Gastrocnemius medialis (tissue), 4 donors: ENCODE results near the gene TFAP2C. TPM values are rescaled to one million over a fixed set of nuclear protein-coding genes. Genes with fewer than 3 reads are reported as not detected.

Experiments used
- ATAC-seq, 2 donors: fragments of 150-250 bp; one replicate each; pipeline ENCODE4 v1.9.1; 2016
- DNase-seq, 2 donors: peaks; one replicate each; pipeline ENCODE4 v3.0.0-alpha.2; 2019
- H3K27ac ChIP-seq, 4 donors: fragments of 200-600 bp; sonication (generic); 1 replicate in 1 of 4; 2 replicates in 3 of 4; pipeline ENCODE4 v1.5.1; 2016 to 2018; ENCODE audit warnings: mild to moderate bottlenecking in 2 of 4, moderate library complexity in 1 of 4
- H3K27me3 ChIP-seq, 3 donors: fragments of 200-600 bp; sonication (generic) in 2 of 3; 1 replicate in 1 of 3; 2 replicates in 2 of 3; pipeline versions ENCODE4 v1.5.1 to v1.6.0; 2016 to 2019; ENCODE audit warnings: mild to moderate bottlenecking in 1 of 3, moderate library complexity in 1 of 3
- H3K36me3 ChIP-seq, 2 donors: fragments of 200-600 bp; sonication (generic) in 1 of 2; one replicate each; pipeline ENCODE4 v1.5.1; 2017 to 2018
- H3K4me1 ChIP-seq, 2 donors: fragments of 200-600 bp; sonication (generic) in 1 of 2; one replicate each; pipeline ENCODE4 v1.5.1; 2016 to 2017; ENCODE audit warnings: mild to moderate bottlenecking in 2 of 2
- H3K4me3 ChIP-seq, 4 donors: fragments of 200-600 bp; sonication (generic) in 3 of 4; 1 replicate in 1 of 4; 2 replicates in 3 of 4; pipeline ENCODE4 v1.5.1; 2016 to 2019; ENCODE audit warnings: mild to moderate bottlenecking in 2 of 4
- H3K9me3 ChIP-seq, 3 donors: fragments of 200-600 bp; sonication (generic) in 2 of 3; 1 replicate in 1 of 3; 2 replicates in 2 of 3; pipeline ENCODE4 v1.5.1; 2016 to 2019
- CTCF ChIP-seq, 5 experiments: fragments of 450-650 bp in 3 of 5; fragments of 200-600 bp in 2 of 5; sonication (generic) in 2 of 5; IDR thresholded peaks in 4 of 5; conservative IDR thresholded peaks in 1 of 5; 1 replicate in 4 of 5; 2 replicates in 1 of 5; pipeline ENCODE4 v1.5.1; 2016 to 2019; ENCODE audit warnings: antibody characterized with exemption in 5 of 5, mild to moderate bottlenecking in 3 of 5, moderate library complexity in 3 of 5
- POLR2A ChIP-seq, 2 donors: fragments of 450-650 bp; IDR thresholded peaks; one replicate each; pipeline ENCODE4 v1.6.1; 2017; ENCODE audit warnings: antibody characterized with exemption in 2 of 2, mild to moderate bottlenecking in 2 of 2, moderate library complexity in 2 of 2
- in situ Hi-C, 4 donors: fragments of 200-750 bp; cut with MboI; loops; one replicate each; pipeline versions ENCODE4 v1.15.0 to v1.8.0; 2017; ENCODE audit warnings: low sequenced_read_pairs in 4 of 4
- intact Hi-C: fragments of 100-400 bp; cut with DNase I; formaldehyde crosslinking; loops from one replicate; pipeline ENCODE4 v1.15.1; 2023; ENCODE audit warnings: low total_unique reads
- total RNA-seq, 4 donors: library from RNA; depleted of rRNA; stranded (reverse); fragments of >200 nt; gene quantifications; one replicate each; pipeline versions ENCODE4 v1.1.0 to v1.2.3, GENCODE V29; 2016

The TFAP2C gene
- total RNA-seq, 4 donors from 2014 or later: 0.11 to 0.13 TPM; not detected in 2

GRCh38 chr20:56634307-56634706, 5.2 kb downstream of the TFAP2C start:
- H3K4me1 ChIP-seq: peaks cover 5 to 10% of the 10 kb centered on the region in 2 donors
- intact Hi-C loops (no loop called here), in situ Hi-C loops (no loop called here)
- TF ChIP-seq POLR2A (IDR thresholded peaks at IDR 0.05) (no peak), CTCF (IDR thresholded peaks at IDR 0.05 in 4 of 5, conservative IDR thresholded peaks at IDR 0.05 in 1 of 5) (no peak)
- DNase-seq: no peak
- ATAC-seq: no peak
- no peak overlapping the region for H3K4me3 ChIP-seq
- no peaks in the 10 kb centered on the region for H3K9me3 ChIP-seq
- no peaks in the 10 kb centered on the region for H3K36me3 ChIP-seq
- H3K27me3 ChIP-seq: peaks cover 41 to 69% (median 51%) of the 10 kb centered on the region in 3 donors
- H3K27ac ChIP-seq: no peak overlapping the region

- Histone ChIP-seq H3K27me3 (peaks cover 36 to 63% (median 45%) of the 10 kb centered on the region in 3 donors), H3K27ac (no peak overlapping the region), H3K4me3 (no peak overlapping the region), H3K9me3 (no peaks in the 10 kb centered on the region), H3K4me1 (peaks cover 0 to 4% of the 10 kb centered on the region in 2 donors), H3K36me3 (no peaks in the 10 kb centered on the region)
- in situ Hi-C loops: no loop called here
- no peak for DNase-seq
- no peak for TF ChIP-seq POLR2A (IDR thresholded peaks at IDR 0.05)
- intact Hi-C loops: no loop called here
- no peak for ATAC-seq
Observed at GRCh38 chr20:56634735-56635385, 5.8 kb downstream of the TFAP2C start.

- TF ChIP-seq POLR2A (IDR thresholded peaks at IDR 0.05): no peak
- TF ChIP-seq CTCF (IDR thresholded peaks at IDR 0.05 in 4 of 5, conservative IDR thresholded peaks at IDR 0.05 in 1 of 5): no peak
- H3K4me3 ChIP-seq: no peak overlapping the region
- peaks cover 17 to 47% (median 27%) of the 10 kb centered on the region in 3 donors for H3K27me3 ChIP-seq
- no peaks in the 10 kb centered on the region for H3K4me1 ChIP-seq
- DNase-seq: no peak
- no peaks in the 10 kb centered on the region for H3K9me3 ChIP-seq
- intact Hi-C loops (no loop called here), in situ Hi-C loops (no loop called here)
- H3K36me3 ChIP-seq: no peaks in the 10 kb centered on the region
- ATAC-seq: no peak
- H3K27ac ChIP-seq: no peak overlapping the region
Observed at GRCh38 chr20:56636716-56637115, 7.6 kb downstream of the TFAP2C start.

GRCh38 chr20:56637576-56637975, 8.5 kb downstream of the TFAP2C start:
- no peak for ATAC-seq
- H3K4me1 ChIP-seq: no peaks in the 10 kb centered on the region
- peaks cover 17 to 38% (median 21%) of the 10 kb centered on the region in 3 donors for H3K27me3 ChIP-seq
- intact Hi-C loops (no loop called here), in situ Hi-C loops (no loop called here)
- H3K4me3 ChIP-seq: no peak overlapping the region
- H3K36me3 ChIP-seq: no peaks in the 10 kb centered on the region
- TF ChIP-seq CTCF (IDR thresholded peaks at IDR 0.05 in 4 of 5, conservative IDR thresholded peaks at IDR 0.05 in 1 of 5) (no peak), POLR2A (IDR thresholded peaks at IDR 0.05) (no peak)
- no peak for DNase-seq
- H3K9me3 ChIP-seq: no peaks in the 10 kb centered on the region
- H3K27ac ChIP-seq: no peak overlapping the region

- Histone ChIP-seq H3K4me1 (no peaks in the 10 kb centered on the region), H3K4me3 (no peak overlapping the region), H3K9me3 (no peaks in the 10 kb centered on the region), H3K27me3 (no peaks in the 10 kb centered on the region), H3K36me3 (no peaks in the 10 kb centered on the region), H3K27ac (no peak overlapping the region)
- no peak for TF ChIP-seq POLR2A (IDR thresholded peaks at IDR 0.05)
- no peak for TF ChIP-seq CTCF (IDR thresholded peaks at IDR 0.05 in 4 of 5, conservative IDR thresholded peaks at IDR 0.05 in 1 of 5)
- no peak for ATAC-seq
- no peak for DNase-seq
- intact Hi-C loops (no loop called here), in situ Hi-C loops (no loop called here)
Observed at GRCh38 chr20:56646599-56646998, 17.5 kb downstream of the TFAP2C start.
